SKM-1 (cell line): ENCODE measurements around the gene POLE3.
"Not testable (repeated sequence)": the region's sequence is repeated elsewhere in the genome, so short reads cannot be mapped to it uniquely, and the experiment has no call there.

Experiments used
- DNase-seq: peaks from one replicate; lab custom pipeline; 2025; ENCODE audit not compliant: unreplicated experiment; lab: John Stamatoyannopoulos, UW

POLE3 gene

GRCh38 chr9:113376634-113377567 is 33.6 kb downstream of the POLE3 start, which contains the start of gene HDHD3:
TSS of gene HDHD3 (minus strand) at chr9:113376986. CDS start at chr9:113374354, 2,632 bp downstream.
- no peak for DNase-seq

- DNase-seq: no peak
Observed at GRCh38 chr9:113375057-113376023, 35.1 kb downstream of the POLE3 start.

GRCh38 chr9:113373676-113374392 is 36.6 kb downstream of the POLE3 start:
- no peak for DNase-seq

DNA sequence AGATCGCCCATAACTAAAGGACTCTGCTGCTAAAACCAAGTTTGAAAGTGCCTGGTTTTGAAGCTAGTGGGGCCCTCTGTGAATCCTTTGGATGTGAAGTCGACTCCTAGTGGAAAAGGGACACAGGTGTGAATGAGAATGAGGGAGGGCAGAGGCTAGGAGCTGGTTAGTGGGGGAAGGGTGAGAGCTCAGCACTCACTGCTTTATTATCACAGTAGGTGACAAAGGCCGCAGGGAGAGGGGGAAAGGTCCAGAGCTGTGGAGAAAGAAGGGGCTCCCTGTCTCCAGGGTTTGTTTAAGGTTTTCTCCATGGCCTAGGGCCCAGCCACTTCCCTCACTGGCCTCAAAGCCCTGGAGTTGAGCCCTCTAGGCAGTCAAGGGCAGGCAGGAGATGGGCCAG is 37.2 kb downstream of the POLE3 start:
- DNase-seq: no peak

DNA sequence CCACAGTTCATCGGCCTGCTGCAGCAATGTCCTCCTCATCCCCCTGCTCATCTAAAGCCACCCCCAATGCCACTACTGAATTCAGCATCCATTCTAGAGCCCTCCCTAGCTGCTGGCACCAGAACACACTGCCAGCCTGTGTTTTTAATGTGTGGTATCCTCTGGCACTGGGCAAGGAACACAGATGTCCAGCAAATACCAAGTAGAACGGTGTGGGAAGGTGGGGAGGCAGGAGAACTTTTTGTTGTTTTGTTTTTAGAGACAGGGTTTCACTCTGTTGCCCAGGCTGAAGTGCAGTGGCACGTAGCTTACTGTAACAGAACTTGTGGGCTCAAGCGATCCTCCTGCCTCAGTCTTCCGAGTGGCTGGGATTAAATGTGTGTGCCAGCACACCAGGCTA is 38.4 kb downstream of the POLE3 start:
- no peak for DNase-seq

DNA sequence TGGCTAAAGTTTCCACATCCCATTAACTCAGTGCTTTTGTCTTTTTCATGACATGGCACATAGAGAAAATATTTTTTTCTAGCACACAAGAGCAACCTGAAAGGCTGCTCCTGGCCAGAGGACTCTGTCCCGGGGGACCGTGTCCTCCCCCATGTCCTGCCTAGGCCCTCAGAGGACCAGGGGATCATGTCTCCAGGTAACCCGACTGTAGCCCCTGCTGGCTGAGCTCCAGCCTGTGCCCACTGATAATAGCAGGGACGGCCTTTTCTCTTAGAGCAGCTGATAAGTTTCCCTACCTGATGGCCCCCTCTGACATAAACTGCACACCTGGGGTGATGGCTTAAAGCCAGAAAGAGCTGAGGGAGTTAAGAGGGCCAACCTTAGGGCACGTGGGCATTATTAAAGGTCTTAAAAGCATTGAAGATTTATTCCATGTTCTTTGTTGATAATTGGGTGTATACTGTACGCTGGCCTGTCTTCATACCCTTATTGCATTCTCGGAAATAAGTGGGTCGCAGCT is 39.6 kb downstream of the POLE3 start:
- DNase-seq: no peak

DNA sequence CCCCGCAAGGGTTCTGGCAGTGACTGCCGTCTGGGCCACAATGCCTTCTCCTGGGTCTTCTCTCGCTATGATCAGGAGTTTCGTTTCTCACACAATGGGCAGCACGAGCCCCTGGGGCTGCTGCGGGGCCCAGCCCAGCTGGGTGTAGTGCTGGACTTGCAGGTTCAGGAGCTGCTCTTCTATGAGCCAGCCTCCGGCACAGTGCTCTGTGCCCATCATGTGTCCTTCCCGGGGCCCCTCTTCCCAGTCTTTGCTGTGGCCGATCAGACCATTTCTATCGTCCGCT is 40.7 kb downstream of the POLE3 start:
- DNase-seq: no peak

DNA sequence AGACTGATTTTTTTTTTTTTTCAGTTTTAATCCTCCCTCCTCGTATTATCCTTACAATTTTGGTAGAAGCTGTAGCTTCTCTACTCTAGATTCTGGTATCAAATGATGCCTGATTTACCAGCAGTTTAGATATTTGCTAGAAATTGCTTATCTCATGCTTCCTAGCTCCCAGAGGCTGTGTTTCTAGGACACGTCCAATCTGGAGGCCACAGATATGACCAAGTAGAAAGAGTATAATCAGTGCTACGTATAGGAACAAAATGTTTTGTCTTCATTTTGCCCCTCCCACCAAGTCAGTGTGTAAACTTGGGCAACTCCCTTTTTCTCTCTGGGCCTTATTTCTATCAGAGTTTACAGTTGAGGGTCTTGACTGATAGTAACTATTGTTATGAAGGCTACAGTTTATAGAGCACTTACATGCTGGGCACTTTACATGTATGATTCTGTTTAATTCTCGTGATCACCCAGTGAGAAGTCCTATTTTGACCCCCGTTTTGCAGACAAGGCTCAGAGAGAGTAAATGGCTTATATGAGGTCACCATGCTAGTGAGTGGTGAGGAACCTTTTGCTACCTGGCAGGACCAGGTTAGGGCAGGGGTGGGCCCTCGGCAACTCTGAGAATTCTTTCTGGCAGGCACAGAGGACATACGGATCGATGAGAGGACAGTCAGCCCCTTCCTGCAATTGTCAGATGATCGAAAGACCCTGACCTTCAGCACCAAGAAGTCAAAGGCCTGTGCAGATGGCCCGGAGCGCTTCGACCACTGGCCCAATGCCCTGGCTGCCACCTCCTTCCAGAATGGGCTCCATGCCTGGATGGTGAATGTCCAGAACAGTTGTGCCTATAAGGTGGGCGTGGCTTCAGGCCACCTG is 41.3 kb downstream of the POLE3 start:
- no peak for DNase-seq

DNA sequence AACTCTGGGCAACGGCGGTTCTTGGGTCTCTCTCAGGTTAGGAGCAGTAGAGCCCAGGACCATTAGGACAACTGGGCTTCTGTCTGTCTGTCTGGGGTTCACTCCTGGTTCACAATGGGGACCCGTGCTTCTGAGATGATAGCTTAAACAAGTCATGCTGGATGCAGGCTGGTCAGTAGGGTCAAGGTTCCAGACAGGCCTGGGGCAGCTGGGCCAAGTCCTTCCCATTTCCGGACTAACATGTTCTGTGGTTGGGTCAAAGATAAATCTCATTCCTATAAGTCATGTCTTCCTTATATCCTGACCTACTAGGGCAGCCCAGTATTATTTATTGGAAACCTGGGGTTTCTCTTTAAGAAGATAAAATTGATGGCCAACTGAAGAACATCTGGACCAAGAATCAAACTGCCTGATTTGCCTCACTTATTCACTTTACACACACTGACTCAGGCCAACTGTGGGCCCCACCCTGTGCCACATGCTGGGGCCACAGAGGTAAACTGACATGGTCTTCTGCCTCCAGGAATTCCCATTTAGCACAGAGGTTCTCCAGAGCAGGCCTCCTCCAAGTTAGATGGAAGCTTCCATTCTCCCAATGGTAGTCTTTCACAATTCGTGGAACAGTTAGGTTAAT is 42.0 kb downstream of the POLE3 start:
- DNase-seq: no peak

- not testable (repeated sequence) for DNase-seq
Observed at GRCh38 chr9:113365652-113366051, 44.8 kb downstream of the POLE3 start.

- no peak for DNase-seq
Observed at GRCh38 chr9:113364951-113365350, 45.5 kb downstream of the POLE3 start.

DNA sequence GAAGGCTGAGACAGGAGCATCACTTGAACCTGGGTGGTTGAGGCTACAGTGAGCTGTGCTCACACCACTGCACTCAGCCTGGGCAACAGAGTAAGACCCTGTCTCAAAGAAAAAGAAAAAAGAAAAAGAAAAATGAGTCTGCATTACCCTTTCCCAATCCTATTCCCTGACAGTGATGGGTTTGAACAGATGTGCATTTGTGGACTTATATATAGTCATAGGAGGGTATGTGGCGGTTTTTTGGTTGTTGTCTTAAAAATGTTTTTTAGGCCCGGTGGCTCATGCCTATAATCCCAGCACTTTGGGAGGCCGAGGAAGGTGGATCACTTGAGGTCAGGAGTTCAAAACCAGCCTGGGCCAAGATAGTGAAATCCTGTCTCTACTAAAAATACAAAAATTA is 47.1 kb downstream of the POLE3 start:
- no peak for DNase-seq

GRCh38 chr9:113361304-113362018 is 49.0 kb downstream of the POLE3 start:
- DNase-seq: no peak

- DNase-seq: no peak
Observed at GRCh38 chr9:113360242-113360842, 50.1 kb downstream of the POLE3 start.

- no peak for DNase-seq
Observed at GRCh38 chr9:113359385-113359784, 51.1 kb downstream of the POLE3 start.
